GM18499 (cell line): Measurements from ENCODE around the gene NELFA.

ENCODE experiments used
- ATAC-seq: cut with Tn5 transposase; IDR thresholded peaks from one replicate; pipeline ENCODE4 v1.9.1; 2021; ENCODE audit warnings: moderate number of reproducible peaks; ENCODE audit not compliant: insufficient read depth, unreplicated experiment

The NELFA gene

GRCh38 chr4:1984406-1985191 lies 24.2 kb downstream of the NELFA start:
- no peak for ATAC-seq

- ATAC-seq: no peak
Observed at GRCh38 chr4:1983846-1984405, 24.8 kb downstream of the NELFA start.

DNA sequence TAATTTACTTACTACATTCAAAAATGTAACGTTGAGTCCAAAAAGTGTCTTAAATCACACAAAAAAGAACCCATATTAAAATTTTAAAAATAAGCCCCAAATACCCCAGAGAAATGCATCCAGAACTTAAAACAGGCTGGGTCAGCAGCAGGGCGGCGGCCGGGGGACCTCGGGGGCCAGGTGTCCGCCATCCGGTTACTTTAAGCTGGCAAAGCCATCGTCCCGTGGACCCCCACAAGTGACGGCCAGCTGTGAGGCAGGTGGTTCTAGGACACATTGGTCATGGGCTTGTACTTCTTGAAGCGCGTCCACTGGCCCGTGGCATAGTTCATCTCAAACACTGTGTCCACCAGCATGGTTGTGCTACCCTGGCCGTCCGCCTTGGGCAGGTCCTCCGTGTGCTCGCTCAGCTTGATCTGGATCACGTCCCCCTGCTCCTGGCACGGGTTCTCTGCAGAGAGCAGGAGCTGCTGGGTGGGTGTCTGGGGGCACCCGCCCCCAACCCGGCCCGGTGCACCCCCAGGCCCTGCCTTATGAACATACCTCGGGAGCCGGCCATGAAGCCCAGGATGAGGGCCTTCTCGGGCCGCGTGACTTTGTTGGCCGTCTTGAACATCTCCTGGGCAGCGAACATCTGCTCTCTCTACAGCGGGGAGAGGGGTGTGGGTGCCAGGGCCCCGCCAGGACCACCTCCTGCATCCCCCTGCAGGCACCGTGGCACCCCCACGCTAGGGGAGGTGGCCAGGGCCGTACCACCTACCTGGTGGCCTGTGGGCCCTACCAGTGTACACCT lies 25.5 kb downstream of the NELFA start:
- ATAC-seq: no peak

DNA sequence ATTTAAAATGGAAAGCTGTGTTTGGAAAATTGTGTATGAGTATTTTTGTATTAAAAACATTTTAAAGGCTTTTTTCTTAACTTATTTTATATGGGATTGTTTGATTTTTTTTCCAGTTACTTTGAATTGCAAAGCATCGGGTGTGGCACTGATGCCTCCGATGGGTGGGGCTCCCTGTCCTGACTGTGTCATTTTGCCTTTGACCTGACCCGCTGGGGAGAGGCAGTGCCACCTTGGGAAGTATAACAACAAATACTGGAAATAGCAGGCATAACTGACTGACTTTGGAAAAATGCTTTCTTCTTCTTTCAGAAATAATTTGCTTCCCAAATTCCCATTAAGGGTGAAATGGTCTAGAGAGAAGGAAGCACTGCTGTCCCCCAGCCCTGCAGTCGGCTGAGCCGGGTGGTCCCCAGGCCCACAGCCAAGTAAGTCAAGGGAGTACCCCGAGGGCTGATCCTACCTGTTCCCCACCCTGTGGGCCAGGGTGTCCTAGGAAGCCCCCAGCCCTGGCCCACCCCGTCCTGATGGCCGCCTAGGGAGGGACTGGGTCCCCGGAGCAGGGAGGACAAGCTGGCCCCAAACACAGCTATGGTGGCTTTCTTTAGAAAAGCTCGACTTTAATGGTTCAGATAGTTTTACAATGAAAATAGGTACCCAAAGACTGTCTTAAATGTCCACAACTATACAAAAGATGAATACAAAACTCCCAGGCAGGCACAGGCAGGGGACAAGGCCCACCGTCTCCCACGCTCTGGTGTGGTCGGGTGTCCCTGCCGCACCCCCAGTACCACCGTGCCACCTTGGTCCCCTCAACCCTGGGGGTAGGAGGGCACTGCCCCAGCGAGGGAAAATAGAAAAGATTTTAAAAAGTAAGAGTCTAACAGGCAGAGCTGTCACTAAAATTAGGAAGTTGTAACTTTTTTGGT lies 26.4 kb downstream of the NELFA start:
- no peak for ATAC-seq

DNA sequence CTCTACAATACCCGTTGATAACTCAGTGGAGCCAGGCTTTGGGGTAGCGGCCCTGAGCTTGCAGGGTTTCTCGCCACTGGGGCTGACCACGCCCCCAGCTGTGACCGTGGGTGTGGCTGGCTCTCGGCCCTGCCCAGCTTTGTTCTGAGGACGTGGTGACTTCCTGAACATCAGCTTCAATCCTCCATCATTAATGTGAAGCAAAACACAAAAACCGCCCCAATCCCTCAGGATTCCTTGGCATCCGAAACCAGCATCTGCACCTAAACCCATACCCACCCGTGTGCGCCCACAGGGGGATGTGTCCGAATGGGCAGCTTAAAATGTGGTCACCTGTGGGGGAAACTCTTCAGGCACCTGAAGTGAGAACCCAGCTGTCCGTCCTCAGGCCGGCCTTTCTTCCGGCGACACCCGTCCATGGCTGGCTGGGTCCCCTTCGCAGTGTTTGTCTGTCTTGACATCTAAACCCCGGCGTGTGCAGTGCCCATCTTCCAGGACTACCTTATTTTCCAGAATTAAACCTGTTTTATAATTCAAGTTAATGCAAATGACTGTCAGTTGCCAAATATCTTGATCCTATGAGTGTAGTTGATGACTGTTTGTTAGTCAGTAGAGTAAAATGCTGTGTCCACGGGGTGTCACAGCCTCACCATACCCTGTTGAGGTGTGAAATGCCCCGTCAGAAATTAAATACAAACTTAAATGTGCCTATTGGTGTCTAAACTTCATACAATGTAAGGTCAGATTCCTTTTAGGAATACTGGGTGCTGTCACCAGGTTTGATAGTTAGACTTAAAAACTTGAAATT lies 27.3 kb downstream of the NELFA start:
- no peak for ATAC-seq

DNA sequence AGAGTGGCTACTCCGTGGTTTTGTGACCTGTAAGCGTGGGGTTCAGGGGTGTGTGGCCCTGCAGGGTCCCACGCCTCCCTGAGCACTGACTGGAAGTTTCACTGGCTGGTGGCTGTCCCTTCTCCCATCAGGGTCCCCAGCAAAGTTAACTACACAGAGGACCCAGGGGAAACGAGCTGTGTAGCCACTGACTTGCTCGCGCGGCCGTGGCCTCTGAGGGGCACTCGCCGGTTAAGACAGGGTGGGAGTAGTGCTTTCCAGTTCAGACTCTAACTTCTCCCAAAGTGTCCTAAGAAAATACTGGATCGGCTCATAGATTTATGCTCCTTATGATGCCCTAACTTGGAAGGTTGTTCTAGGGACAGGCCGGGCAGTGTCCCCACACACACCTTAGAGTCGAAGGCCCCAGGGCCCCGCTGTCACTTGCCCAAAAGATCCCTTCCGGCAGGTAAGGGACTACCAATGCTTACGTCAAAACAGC lies 28.2 kb downstream of the NELFA start:
- ATAC-seq: no peak

DNA sequence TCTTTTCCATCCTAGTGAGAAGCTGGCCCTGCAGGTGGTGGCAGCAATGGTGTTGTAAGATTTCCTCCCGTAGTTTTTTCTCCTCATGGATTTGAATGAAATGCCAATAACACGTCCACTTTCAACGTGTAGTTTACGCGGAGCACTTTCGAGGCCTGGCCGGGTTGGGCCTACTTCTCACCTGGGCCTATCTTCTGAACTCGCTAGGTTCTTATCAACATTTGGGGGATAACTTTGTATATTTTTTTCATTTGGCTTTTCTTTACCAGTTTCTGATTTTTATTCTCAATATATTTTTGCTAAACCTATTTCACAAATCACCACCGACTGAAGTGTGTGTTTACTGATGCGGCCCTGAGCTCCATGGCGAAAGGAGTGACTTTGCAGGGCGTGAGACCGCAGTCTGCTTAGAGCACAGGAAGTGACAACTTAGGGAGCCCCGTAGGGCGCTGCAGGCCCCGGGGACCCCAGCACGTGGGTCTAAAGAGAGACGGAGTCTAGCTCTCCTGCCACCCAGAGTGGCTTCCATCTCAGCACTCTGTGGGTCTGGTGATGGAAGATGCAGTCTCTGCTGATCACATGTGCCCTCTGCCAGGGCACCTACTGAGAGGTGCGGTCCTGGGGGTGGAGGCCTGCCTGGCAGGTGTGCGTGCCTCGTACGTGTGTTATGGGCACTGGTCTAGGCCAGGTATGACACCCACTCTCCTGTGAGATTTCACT lies 29.1 kb downstream of the NELFA start:
- ATAC-seq: no peak

GRCh38 chr4:1978741-1979476 lies 29.9 kb downstream of the NELFA start:
- ATAC-seq: no peak

DNA sequence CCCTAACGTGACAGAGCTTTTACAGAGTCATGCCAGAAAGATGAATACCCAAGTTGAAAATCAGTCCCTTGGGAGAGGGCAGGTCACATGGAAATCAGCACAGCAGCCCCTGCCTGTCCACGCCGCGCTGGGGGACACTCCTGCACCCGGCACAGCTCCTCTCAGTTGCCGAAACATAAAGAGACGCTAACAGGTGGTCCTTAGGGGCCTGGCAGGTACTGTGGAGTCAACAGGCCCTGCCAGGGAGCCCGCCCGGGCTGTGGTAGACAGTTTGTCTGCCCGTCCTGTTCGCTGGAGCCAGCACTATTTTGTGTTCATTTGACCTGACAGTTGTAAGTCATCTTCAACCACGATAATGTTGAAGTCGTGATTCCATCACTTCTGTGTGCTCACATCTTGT lies 30.5 kb downstream of the NELFA start:
- no peak for ATAC-seq

DNA sequence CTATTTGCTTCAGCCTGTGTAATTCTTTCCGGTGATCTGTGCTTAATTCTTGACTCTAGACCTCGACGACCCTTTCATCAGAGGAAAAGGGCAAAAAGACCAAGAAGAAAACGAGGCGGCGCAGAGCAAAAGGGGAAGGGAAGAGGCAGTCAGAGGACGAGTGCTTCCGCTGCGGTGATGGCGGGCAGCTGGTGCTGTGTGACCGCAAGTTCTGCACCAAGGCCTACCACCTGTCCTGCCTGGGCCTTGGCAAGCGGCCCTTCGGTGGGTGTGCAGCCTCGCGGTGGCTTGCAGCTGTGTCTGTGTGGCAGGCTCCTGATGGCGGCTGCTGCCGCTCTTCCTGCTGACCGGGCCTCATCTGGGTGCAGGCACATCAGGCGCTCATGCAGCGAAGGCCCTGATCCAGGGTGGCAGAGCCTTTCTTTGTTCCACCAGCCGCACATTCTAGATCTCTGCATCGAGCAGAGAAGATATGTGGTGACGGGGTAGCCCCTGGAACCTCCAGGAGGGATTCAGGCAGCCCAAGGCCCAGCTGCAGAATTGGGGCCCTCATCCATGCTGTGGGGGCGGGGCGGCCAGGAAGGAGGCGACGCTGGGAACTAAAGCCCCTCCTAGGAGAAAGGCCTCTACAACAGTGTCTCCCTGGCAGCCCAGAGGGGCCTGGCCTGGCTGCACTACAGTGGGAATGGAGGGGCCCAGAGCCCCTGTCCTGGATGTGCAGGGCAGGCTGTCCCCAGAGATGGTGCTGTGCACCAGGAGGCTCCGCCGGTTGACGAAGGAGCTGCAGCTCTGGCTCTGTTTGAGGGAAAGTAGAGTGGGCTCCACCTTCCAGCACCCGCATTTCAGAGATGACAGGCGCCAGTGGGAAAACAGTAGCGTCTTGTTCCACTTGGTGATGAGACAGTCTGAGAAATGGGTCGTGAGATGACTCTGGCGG lies 32.1 kb downstream of the NELFA start:
- no peak for ATAC-seq

- no peak for ATAC-seq
Observed at GRCh38 chr4:1975880-1976279, 32.9 kb downstream of the NELFA start.

DNA sequence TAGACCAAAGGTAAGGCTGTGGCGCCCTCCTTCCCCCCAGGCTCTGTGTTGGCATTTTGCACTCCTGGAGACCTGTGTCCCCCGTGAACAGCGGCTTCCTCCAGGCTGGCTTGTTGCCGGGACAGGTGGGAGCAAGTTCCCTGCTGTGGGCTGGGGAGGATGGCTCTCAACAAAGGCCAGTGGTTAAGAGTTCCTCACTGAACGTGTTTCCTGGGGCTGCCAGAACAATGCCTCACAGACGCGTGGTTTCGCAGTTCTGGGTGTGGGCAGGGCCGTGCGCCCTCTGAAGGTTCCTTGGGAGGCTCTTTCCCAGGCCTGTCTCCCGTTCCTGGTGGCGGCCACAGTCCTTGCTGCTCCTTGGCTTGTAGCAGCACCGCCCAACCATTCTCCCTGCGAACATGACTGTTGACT lies 33.4 kb downstream of the NELFA start:
- no peak for ATAC-seq

DNA sequence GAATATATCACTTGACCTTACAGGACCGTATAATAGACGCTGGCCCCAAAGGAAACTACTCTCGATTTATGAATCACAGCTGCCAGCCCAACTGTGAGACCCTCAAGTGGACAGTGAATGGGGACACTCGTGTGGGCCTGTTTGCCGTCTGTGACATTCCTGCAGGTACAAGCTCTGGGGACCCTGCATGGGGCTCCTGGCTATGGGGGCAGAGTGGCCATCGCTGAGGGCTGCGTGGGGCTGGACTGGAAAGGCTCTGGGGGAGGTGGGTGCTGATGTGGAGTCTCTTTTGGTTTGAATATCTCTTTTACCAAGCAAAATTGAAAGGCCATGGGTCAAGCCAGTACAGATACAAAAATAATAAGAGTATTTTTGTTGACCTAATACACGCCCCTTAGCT lies 33.9 kb downstream of the NELFA start:
- no peak for ATAC-seq

DNA sequence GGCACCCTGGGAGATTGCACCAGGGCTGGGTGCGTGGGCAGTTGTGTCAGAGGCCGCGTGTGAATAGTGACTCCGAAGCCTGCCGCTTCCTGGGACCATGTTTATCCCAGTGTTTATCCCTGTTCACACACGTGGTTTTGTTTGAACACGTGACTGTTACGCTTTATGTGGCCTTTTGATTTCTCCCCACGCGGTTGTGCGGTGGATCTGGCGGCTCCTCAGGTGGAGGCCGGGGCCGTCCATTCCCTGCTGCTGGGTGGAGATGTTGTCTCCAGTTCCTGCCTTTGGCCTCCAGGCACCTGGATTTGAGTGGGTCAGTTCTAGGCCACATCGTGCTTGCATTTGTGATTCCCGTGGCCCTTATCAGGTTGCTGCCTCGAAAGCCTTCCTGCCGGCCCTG lies 35.1 kb downstream of the NELFA start:
- ATAC-seq: no peak

DNA sequence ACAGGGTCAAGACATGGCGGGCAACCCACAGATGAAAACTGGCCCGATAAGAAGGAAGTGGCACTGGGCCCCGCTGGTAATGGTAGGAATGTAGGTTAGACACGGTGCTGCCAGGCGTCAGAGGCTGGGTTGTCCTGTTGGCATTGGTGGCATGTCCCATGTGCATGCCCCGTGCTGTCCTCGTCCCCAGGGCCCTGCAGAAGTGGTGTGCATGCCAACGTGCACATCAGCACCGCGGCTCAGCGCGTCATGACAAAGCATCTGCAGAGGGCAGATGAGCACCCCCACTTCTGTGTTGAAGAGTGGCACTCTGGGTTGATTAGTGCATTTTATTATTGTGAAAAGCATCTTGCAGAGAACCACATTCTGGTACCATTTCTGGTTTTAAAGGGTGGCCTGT lies 35.6 kb downstream of the NELFA start:
- ATAC-seq: no peak

GRCh38 chr4:1972414-1972813 lies 36.4 kb downstream of the NELFA start:
- ATAC-seq: no peak
